ENCODE data around the gene CCNG2. TPM values are rescaled to one million over a fixed set of nuclear protein-coding genes. Genes with fewer than 3 reads are reported as not detected.

Gene CCNG2
- 10 to 100 TPM; 23.7 to 65.0 TPM for total RNA-seq

DNA sequence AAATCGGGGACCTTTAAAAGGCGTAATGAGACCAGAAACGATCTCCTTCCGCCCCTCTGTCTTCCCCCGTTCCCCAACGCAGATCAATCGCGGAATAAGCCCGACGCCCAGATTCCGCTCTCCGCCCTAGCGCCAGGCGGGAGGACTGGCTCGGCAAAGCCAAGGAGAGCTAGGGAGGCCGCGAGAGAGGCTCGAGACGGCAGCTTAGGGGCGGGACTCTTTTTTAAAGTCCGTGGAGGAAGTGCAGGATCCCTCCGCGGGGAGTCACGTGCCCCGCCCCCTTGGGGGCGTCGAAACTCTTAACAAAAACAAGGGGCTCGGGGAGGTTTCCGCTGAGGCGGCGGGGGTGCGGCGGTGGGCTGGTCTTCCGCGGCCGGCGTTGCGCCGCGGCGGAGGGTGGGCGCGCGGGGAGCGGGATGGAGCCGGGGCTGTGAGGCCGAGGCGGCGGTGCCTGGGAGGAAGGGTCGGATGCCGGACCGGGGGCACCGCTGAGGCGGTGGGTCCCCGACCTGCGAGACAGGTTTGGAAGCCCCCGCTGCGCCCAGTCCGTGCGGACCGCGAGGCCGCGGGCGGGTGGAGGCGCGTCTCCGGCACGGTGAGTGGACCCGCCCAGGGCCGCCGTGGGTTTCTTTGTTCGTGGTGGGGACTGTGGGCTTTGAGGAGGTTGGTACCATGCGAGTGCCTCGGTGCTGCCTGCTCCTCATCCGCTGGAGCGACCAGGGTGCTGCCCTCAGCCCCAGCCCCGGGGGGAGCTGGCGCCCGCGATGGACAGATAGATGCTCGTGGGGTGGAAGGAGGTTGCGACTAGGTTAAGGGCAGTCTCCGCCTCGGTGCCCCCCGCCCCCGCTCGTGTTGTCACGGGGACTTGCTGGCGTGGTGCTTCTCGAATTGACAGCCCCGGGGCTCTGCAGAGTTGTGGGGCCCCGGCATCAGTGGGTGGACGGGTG lies at the start of gene CCNG2:
CCNG2 (plus strand) TSS at position 296 of the 947 bp plus-strand sequence. CDS start 1,326 bp downstream, outside the sequence.
- peak; percentile 74 for ATAC-seq (ENCODE audit: insufficient number of reproducible peaks, low FRiP score, low read depth)
- no peaks in the 10 kb centered on the region for H3K27me3 ChIP-seq (replicated peaks; ENCODE audit: insufficient read depth)

DNA sequence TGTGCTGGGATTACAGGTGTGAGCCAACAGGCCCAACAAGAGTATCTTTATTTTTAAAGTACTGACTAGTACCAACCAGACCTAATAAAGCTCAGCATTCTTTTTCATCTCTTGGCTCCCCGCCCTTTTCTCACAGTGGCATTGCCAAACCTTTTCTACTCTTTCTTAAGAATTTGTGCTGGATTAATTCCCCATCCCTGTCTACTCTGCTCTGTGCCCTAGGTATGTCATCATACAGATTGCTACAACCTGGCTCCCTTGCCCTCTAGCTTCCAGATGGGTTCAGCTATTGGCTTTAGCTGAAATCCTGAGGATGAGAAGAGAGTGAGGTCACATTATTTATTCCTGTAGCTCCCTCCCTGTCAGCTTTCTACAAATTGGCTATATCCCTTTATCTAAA lies 46.3 kb upstream of the CCNG2 start:
- no peak for DNase-seq (ENCODE audit: low spot score)
- H3K36me3 ChIP-seq: no peaks in the 10 kb centered on the region
- no peak overlapping the region for H3K4me3 ChIP-seq
- H3K27me3 ChIP-seq (replicated peaks; ENCODE audit: insufficient read depth): no peaks in the 10 kb centered on the region
- peak; percentile 39 for ATAC-seq (ENCODE audit: insufficient number of reproducible peaks, low FRiP score, low read depth)
- peaks cover 1 to 3% of the 10 kb centered on the region in 2 donors for H3K4me1 ChIP-seq (ENCODE audit: control insufficient read depth in 1 of 2, low read depth in 2 of 2)
- no peak overlapping the region for H3K27ac ChIP-seq
- no peaks in the 10 kb centered on the region for H3K9me3 ChIP-seq
- no peak for TF ChIP-seq CTCF (IDR thresholded peaks at IDR 0.05)

More for the DNA sequence above, at the start of gene CCNG2:
- peak within 1 kb of the TSS; percentile 96 for H3K27ac ChIP-seq
- TF ChIP-seq CTCF (IDR thresholded peaks at IDR 0.05): no peak
- no peaks in the 10 kb centered on the region for H3K9me3 ChIP-seq
- peaks cover 11% of the 10 kb centered on the region for H3K36me3 ChIP-seq
- peak within 1 kb of the TSS; percentile 88 for H3K4me3 ChIP-seq
- peak; percentile 58 for DNase-seq (ENCODE audit: low spot score)
- H3K4me1 ChIP-seq (ENCODE audit: control insufficient read depth in 1 of 2, low read depth in 2 of 2): peaks cover 12 to 15% of the 10 kb centered on the region in 2 donors

GRCh38 chr4:77113069-77113468 lies 43.9 kb upstream of the CCNG2 start:
- H3K36me3 ChIP-seq: no peaks in the 10 kb centered on the region
- no peaks in the 10 kb centered on the region for H3K9me3 ChIP-seq
- no peaks in the 10 kb centered on the region for H3K4me1 ChIP-seq (ENCODE audit: control insufficient read depth in 1 of 2, low read depth in 2 of 2)
- ATAC-seq (ENCODE audit: insufficient number of reproducible peaks, low FRiP score, low read depth) (no peak), DNase-seq (ENCODE audit: low spot score) (no peak)
- no peak overlapping the region for H3K4me3 ChIP-seq
- no peak for TF ChIP-seq CTCF (IDR thresholded peaks at IDR 0.05)
- no peak overlapping the region for H3K27ac ChIP-seq
- no peaks in the 10 kb centered on the region for H3K27me3 ChIP-seq (replicated peaks; ENCODE audit: insufficient read depth)

- Histone ChIP-seq H3K4me1 (ENCODE audit: control insufficient read depth in 1 of 2, low read depth in 2 of 2) (no peaks in the 10 kb centered on the region), H3K27me3 (replicated peaks; ENCODE audit: insufficient read depth) (no peaks in the 10 kb centered on the region), H3K27ac (no peak overlapping the region), H3K9me3 (no peaks in the 10 kb centered on the region), H3K36me3 (no peaks in the 10 kb centered on the region), H3K4me3 (no peak overlapping the region)
- ATAC-seq (ENCODE audit: insufficient number of reproducible peaks, low FRiP score, low read depth) (no peak), DNase-seq (ENCODE audit: low spot score) (no peak)
- TF ChIP-seq CTCF (IDR thresholded peaks at IDR 0.05): no peak
Measured at GRCh38 chr4:77117721-77118120, 39.3 kb upstream of the CCNG2 start.

- no peak for TF ChIP-seq CTCF (IDR thresholded peaks at IDR 0.05)
- no peak overlapping the region for H3K27ac ChIP-seq
- H3K27me3 ChIP-seq (replicated peaks; ENCODE audit: insufficient read depth): no peaks in the 10 kb centered on the region
- no peak overlapping the region for H3K4me3 ChIP-seq
- ATAC-seq (ENCODE audit: insufficient number of reproducible peaks, low FRiP score, low read depth): no peak
- H3K36me3 ChIP-seq: no peaks in the 10 kb centered on the region
- no peaks in the 10 kb centered on the region for H3K4me1 ChIP-seq (ENCODE audit: control insufficient read depth in 1 of 2, low read depth in 2 of 2)
- no peaks in the 10 kb centered on the region for H3K9me3 ChIP-seq
- no peak for DNase-seq (ENCODE audit: low spot score)
Measured at GRCh38 chr4:77120886-77121508, 36.0 kb upstream of the CCNG2 start.

All from thoracic aorta (tissue), 2 donors.